HEK293 (cell line): ENCODE results near the gene NKAP.
A peak's percentile ranks its signal among the peaks of the same experiment; 100 is the strongest.

Experiments used
- CTCF ChIA-PET: fragments of 350-600 bp; formaldehyde crosslinking; extraction: SDS; loops from one replicate; lab custom pipeline; 2021; ENCODE audit warnings: antibody characterized with exemption; lab: Yijun Ruan, JAX
- POLR2A ChIA-PET: fragments of 300-600 bp; formaldehyde crosslinking; extraction: SDS; loops from one replicate; lab custom pipeline; 2020; ENCODE audit warnings: antibody characterized with exemption, inconsistent platforms; lab: Yijun Ruan, JAX
- H3K27ac ChIP-seq: fragments of 200-500 bp; sonication (Bioruptor generic); 2 replicates; pipeline ENCODE4 v1.5.1; 2014; ENCODE audit warnings: low read depth, low read length, control low read depth, inconsistent platforms; ENCODE audit errors: extremely low read depth
- H3K36me3 ChIP-seq, 2 experiments: fragments of 200-500 bp in 1 of 2; sonication (Bioruptor generic) in 1 of 2; 1 replicate in 1 of 2; 2 replicates in 1 of 2; pipeline ENCODE4 v1.5.1; 2014 to 2017; ENCODE audit warnings: inconsistent platforms in 2 of 2, low read length in 2 of 2; ENCODE audit not compliant: control insufficient read depth in 2 of 2, insufficient read depth in 1 of 2
- H3K4me1 ChIP-seq: fragments of 200-500 bp; sonication (Bioruptor generic); 2 replicates; pipeline ENCODE4 v1.5.1; 2014; ENCODE audit warnings: mild to moderate bottlenecking, low read length, inconsistent platforms; ENCODE audit not compliant: control insufficient read depth, insufficient read depth
- H3K4me3 ChIP-seq: 2 replicates; pipeline ENCODE4 v1.5.1; 2011; ENCODE audit warnings: low read depth, mild to moderate bottlenecking, control low read depth, low read length, moderate library complexity
- H3K9me3 ChIP-seq: fragments of 200-500 bp; sonication (Bioruptor generic); 2 replicates; pipeline ENCODE4 v1.5.1; 2014; ENCODE audit warnings: low read depth, low read length, inconsistent platforms; ENCODE audit not compliant: control insufficient read depth, insufficient read depth
- BCL11A ChIP-seq: fragments of 450-650 bp; formaldehyde crosslinking; IDR thresholded peaks from 2 replicates; pipeline ENCODE4 v1.5.1; 2016; ENCODE audit warnings: low read depth, missing biosample characterization, missing genetic modification characterization
- GFI1B ChIP-seq: fragments of 450-650 bp; formaldehyde crosslinking; IDR thresholded peaks from 2 replicates; pipeline ENCODE4 v1.5.1; 2016; ENCODE audit warnings: missing biosample characterization, missing genetic modification characterization
- GLIS2 ChIP-seq: fragments of 450-650 bp; formaldehyde crosslinking; IDR thresholded peaks from 2 replicates; pipeline ENCODE4 v1.5.1; 2016; ENCODE audit warnings: missing biosample characterization, missing genetic modification characterization
- OSR2 ChIP-seq: fragments of 450-650 bp; formaldehyde crosslinking; IDR thresholded peaks from 2 replicates; pipeline ENCODE4 v1.5.1; 2016; ENCODE audit warnings: missing biosample characterization, missing genetic modification characterization
- PRDM1 ChIP-seq: fragments of 450-650 bp; formaldehyde crosslinking; IDR thresholded peaks from 2 replicates; pipeline ENCODE4; 2016; ENCODE audit warnings: missing biosample characterization, missing genetic modification characterization
- SETDB1 ChIP-seq: IDR thresholded peaks from one replicate; pipeline ENCODE4 v1.6.1; 2017; ENCODE audit warnings: mild to moderate bottlenecking, low read length, moderate library complexity, mixed read lengths; ENCODE audit not compliant: insufficient read length
- YY2 ChIP-seq: fragments of 450-650 bp; formaldehyde crosslinking; IDR thresholded peaks from 2 replicates; pipeline ENCODE4 v1.5.1; 2016; ENCODE audit warnings: missing biosample characterization, missing genetic modification characterization
- ZBTB1 ChIP-seq: fragments of 450-650 bp; formaldehyde crosslinking; IDR thresholded peaks from 2 replicates; pipeline ENCODE4 v1.5.1; 2016; ENCODE audit warnings: missing biosample characterization, missing genetic modification characterization
- ZBTB7A ChIP-seq: fragments of 450-650 bp; formaldehyde crosslinking; IDR thresholded peaks from 2 replicates; pipeline ENCODE4 v1.5.1; 2016; ENCODE audit warnings: low read depth, missing biosample characterization, missing genetic modification characterization
- ZFP69B ChIP-seq: fragments of 450-650 bp; formaldehyde crosslinking; IDR thresholded peaks from 2 replicates; pipeline ENCODE4 v1.5.1; 2016; ENCODE audit warnings: missing biosample characterization, missing genetic modification characterization
- ZNF112 ChIP-seq: fragments of 450-650 bp; formaldehyde crosslinking; IDR thresholded peaks from 2 replicates; pipeline ENCODE4 v1.5.0; 2017; ENCODE audit warnings: missing biosample characterization, missing genetic modification characterization
- ZNF19 ChIP-seq: fragments of 450-650 bp; formaldehyde crosslinking; IDR thresholded peaks from 2 replicates; pipeline ENCODE4; 2016; ENCODE audit warnings: missing biosample characterization, missing genetic modification characterization, low read depth
- ZNF223 ChIP-seq: fragments of 450-650 bp; formaldehyde crosslinking; IDR thresholded peaks from 2 replicates; pipeline ENCODE4 v1.5.1; 2016; ENCODE audit warnings: missing biosample characterization, missing genetic modification characterization
- ZNF248 ChIP-seq: fragments of 450-650 bp; formaldehyde crosslinking; IDR thresholded peaks from 2 replicates; pipeline ENCODE4 v1.5.1; 2017; ENCODE audit warnings: missing biosample characterization, missing genetic modification characterization
- ZNF266 ChIP-seq: fragments of 450-650 bp; formaldehyde crosslinking; IDR thresholded peaks from 2 replicates; pipeline ENCODE4 v1.5.1; 2016; ENCODE audit warnings: missing biosample characterization, missing genetic modification characterization, low read depth
- ZNF274 ChIP-seq, 2 experiments: fragments of 200-500 bp in 1 of 2; fragments of 450-650 bp in 1 of 2; sonication (Bioruptor generic) in 1 of 2; formaldehyde crosslinking in 1 of 2; IDR thresholded peaks; 2 replicates each; pipeline versions ENCODE4 v1.5.1 to v1.6.1; 2014 to 2016; ENCODE audit warnings: borderline replicate concordance in 1 of 2, inconsistent platforms in 1 of 2, low read length in 1 of 2, missing biosample characterization in 1 of 2, missing genetic modification characterization in 1 of 2
- ZNF292 ChIP-seq: fragments of 450-650 bp; formaldehyde crosslinking; IDR thresholded peaks from 2 replicates; pipeline ENCODE4 v1.5.1; 2016; ENCODE audit warnings: low read depth, missing biosample characterization, missing genetic modification characterization, borderline replicate concordance
- ZNF302 ChIP-seq: fragments of 450-650 bp; formaldehyde crosslinking; IDR thresholded peaks from 2 replicates; pipeline ENCODE4 v1.5.1; 2016; ENCODE audit warnings: missing biosample characterization, missing genetic modification characterization, low read depth
- ZNF416 ChIP-seq: fragments of 450-650 bp; formaldehyde crosslinking; IDR thresholded peaks from 2 replicates; pipeline ENCODE4 v1.5.1; 2016; ENCODE audit warnings: missing biosample characterization, missing genetic modification characterization
- ZNF426 ChIP-seq: fragments of 450-650 bp; formaldehyde crosslinking; IDR thresholded peaks from 2 replicates; pipeline ENCODE4 v1.5.1; 2017; ENCODE audit warnings: missing biosample characterization, missing genetic modification characterization, mild to moderate bottlenecking, inconsistent platforms, moderate library complexity
- ZNF521 ChIP-seq: fragments of 450-650 bp; formaldehyde crosslinking; IDR thresholded peaks from 2 replicates; pipeline ENCODE4 v1.5.1; 2017; ENCODE audit warnings: missing biosample characterization, mild to moderate bottlenecking, missing genetic modification characterization
- ZNF555 ChIP-seq: fragments of 450-650 bp; formaldehyde crosslinking; conservative IDR thresholded peaks from 2 replicates; pipeline ENCODE4 v1.5.1; 2017; ENCODE audit warnings: missing biosample characterization, mild to moderate bottlenecking, missing genetic modification characterization, inconsistent platforms
- ZNF558 ChIP-seq: fragments of 450-650 bp; formaldehyde crosslinking; IDR thresholded peaks from 2 replicates; pipeline ENCODE4 v1.5.1; 2016; ENCODE audit warnings: missing biosample characterization, missing genetic modification characterization
- ZNF561 ChIP-seq: fragments of 450-650 bp; IDR thresholded peaks from 2 replicates; pipeline ENCODE4 v1.5.1; 2018; ENCODE audit warnings: missing biosample characterization, missing genetic modification characterization, borderline replicate concordance
- ZNF571 ChIP-seq: fragments of 450-650 bp; formaldehyde crosslinking; IDR thresholded peaks from 2 replicates; pipeline ENCODE4 v1.5.0; 2017; ENCODE audit warnings: missing biosample characterization, missing genetic modification characterization
- ZNF600 ChIP-seq: fragments of 450-650 bp; formaldehyde crosslinking; IDR thresholded peaks from 2 replicates; pipeline ENCODE4 v1.5.1; 2016; ENCODE audit warnings: missing biosample characterization, missing genetic modification characterization
- ZNF658 ChIP-seq: fragments of 450-650 bp; formaldehyde crosslinking; IDR thresholded peaks from 2 replicates; pipeline ENCODE4; 2016; ENCODE audit warnings: missing biosample characterization, missing genetic modification characterization
- ZNF670 ChIP-seq: fragments of 450-650 bp; formaldehyde crosslinking; IDR thresholded peaks from 2 replicates; pipeline ENCODE4 v1.5.1; 2016; ENCODE audit warnings: missing biosample characterization, missing genetic modification characterization, low read depth
- ZNF747 ChIP-seq: fragments of 450-650 bp; formaldehyde crosslinking; IDR thresholded peaks from 2 replicates; pipeline ENCODE4 v1.5.1; 2016; ENCODE audit warnings: missing biosample characterization, missing genetic modification characterization
- ZNF76 ChIP-seq: fragments of 450-650 bp; formaldehyde crosslinking; IDR thresholded peaks from 2 replicates; pipeline ENCODE4; 2016; ENCODE audit warnings: low read depth, missing biosample characterization, missing genetic modification characterization, borderline replicate concordance
- ZSCAN30 ChIP-seq: fragments of 450-650 bp; IDR thresholded peaks from 2 replicates; pipeline ENCODE4 v1.5.1; 2018; ENCODE audit warnings: missing biosample characterization, mild to moderate bottlenecking, missing genetic modification characterization, moderate library complexity
- TF ChIP-seq, protein P1 (sequence below): fragments of 450-650 bp; formaldehyde crosslinking; IDR thresholded peaks from 2 replicates; pipeline ENCODE4 v1.5.1; 2017; ENCODE audit warnings: missing biosample characterization, missing genetic modification characterization
- TF ChIP-seq, protein P2 (sequence below): fragments of 450-650 bp; formaldehyde crosslinking; optimal IDR thresholded peaks from 2 replicates; pipeline ENCODE3; 2016; ENCODE audit warnings: missing biosample characterization, mild to moderate bottlenecking, missing genetic modification characterization
- TF ChIP-seq, protein P3 (sequence below): fragments of 450-650 bp; formaldehyde crosslinking; IDR thresholded peaks from 2 replicates; pipeline ENCODE4 v1.5.1; 2017; ENCODE audit warnings: missing biosample characterization, missing genetic modification characterization
- TF ChIP-seq, protein P4 (sequence below): fragments of 450-650 bp; IDR thresholded peaks from 2 replicates; pipeline ENCODE4 v1.5.1; 2018; ENCODE audit warnings: missing biosample characterization, mild to moderate bottlenecking, missing genetic modification characterization

NKAP gene

DNA sequence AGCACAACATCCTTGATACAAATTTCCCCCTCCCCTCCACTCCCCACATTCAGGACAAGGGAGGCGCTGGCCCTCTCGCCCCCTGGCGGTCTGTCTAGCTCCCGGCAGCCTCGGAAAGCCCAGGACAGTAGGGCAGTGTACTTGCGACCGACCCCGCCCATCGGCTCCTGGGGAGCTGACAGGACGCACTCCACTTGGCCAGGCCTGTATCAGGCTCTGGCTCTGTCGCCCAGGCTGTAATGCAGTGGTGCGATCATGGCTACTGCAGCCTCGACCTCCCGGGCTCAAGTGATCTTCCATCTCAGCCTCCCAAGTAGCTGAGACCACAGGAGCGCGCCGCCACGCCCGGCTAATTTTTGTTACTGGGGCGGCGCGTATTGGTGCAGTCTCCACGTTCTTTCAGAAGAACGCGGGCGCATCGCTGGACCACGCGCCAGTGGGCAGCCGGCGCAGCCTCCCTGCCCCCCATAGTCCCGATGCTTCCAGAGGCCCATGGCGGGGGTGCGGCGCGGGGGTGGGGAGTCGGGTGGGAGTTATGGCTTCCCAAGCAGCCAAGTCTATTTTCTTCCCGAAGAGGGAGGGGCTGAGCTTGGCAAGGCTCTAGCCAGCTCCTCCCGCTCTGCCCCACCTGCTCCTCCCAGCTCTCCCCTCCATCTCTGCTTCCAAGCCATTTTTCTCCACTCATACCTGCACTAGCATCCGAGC lies 55.7 kb downstream of the NKAP start:
- Histone ChIP-seq H3K4me3 (peak overlapping the region; percentile 30), H3K36me3 (no peaks in the 10 kb centered on the region), H3K4me1 (no peaks in the 10 kb centered on the region), H3K9me3 (no peaks in the 10 kb centered on the region), H3K27ac (no peak overlapping the region; the same call in 1 of the 2 replicates)
- ChIA-PET POLR2A (interaction anchor here (0.6 to 1.7 kb wide), 7 partner anchors 10 to 96 kb away, joined by 3 to 15 read pairs (median 4); partner anchors contain the start of genes NDUFA1, RNF113A, RPL39 and UPF3B), CTCF (interaction anchor here (0.6 to 2.4 kb wide), 17 partner anchors 8 to 426 kb away, joined by 3 to 11 read pairs (median 4); partner anchors contain the start of genes AKAP14, RPL39 and SOWAHD)
- TF ChIP-seq ZNF561 (tag by site-specific recombination) (no peak), ZNF571 (tag by site-specific recombination) (no peak), ZNF292 (no peak), ZNF19 (tag by site-specific recombination) (no peak), ZFP69B (tag by site-specific recombination) (no peak), ZNF521 (tag by site-specific recombination) (no peak), ZBTB7A (tag by site-specific recombination) (no peak), ZNF274 (IDR thresholded peaks at IDR 0.05; ENCODE audit: low read length) (no peak), ZNF274 (tag by site-specific recombination; IDR thresholded peaks at IDR 0.05; ENCODE audit: borderline replicate concordance) (no peak), GFI1B (tag by site-specific recombination) (no peak), BCL11A (tag by site-specific recombination) (no peak), OSR2 (tag by site-specific recombination) (peak; percentile 76), ZNF112 (tag by site-specific recombination) (no peak), ZNF302 (no peak), ZSCAN30 (tag by site-specific recombination) (peak; percentile 51), ZBTB1 (tag by site-specific recombination) (no peak), ZNF266 (tag by site-specific recombination) (no peak), ZNF426 (tag by site-specific recombination) (no peak), ZNF670 (no peak), ZNF747 (no peak), YY2 (tag by site-specific recombination) (no peak), PRDM1 (no peak), ZNF658 (tag by site-specific recombination) (no peak), ZNF248 (no peak), ZNF416 (tag by site-specific recombination) (no peak), ZNF223 (tag by site-specific recombination) (no peak), ZNF555 (tag by site-specific recombination) (no peak), ZNF600 (tag by site-specific recombination) (peak; percentile 76; the same call in 1 of the 2 replicates), GLIS2 (peak; percentile 87), ZNF76 (tag by site-specific recombination) (peak; percentile 46; the same call in 1 of the 2 replicates), ZNF558 (no peak), SETDB1 (no peak)
- TF ChIP-seq, protein P1, sequence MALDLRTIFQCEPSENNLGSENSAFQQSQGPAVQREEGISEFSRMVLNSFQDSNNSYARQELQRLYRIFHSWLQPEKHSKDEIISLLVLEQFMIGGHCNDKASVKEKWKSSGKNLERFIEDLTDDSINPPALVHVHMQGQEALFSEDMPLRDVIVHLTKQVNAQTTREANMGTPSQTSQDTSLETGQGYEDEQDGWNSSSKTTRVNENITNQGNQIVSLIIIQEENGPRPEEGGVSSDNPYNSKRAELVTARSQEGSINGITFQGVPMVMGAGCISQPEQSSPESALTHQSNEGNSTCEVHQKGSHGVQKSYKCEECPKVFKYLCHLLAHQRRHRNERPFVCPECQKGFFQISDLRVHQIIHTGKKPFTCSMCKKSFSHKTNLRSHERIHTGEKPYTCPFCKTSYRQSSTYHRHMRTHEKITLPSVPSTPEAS (tag by site-specific recombination), result no peak
- TF ChIP-seq, protein P2, sequence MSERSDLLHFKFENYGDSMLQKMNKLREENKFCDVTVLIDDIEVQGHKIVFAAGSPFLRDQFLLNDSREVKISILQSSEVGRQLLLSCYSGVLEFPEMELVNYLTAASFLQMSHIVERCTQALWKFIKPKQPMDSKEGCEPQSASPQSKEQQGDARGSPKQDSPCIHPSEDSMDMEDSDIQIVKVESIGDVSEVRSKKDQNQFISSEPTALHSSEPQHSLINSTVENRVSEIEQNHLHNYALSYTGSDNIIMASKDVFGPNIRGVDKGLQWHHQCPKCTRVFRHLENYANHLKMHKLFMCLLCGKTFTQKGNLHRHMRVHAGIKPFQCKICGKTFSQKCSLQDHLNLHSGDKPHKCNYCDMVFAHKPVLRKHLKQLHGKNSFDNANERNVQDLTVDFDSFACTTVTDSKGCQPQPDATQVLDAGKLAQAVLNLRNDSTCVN (tag by site-specific recombination), result peak; percentile 68
- TF ChIP-seq, protein P3, sequence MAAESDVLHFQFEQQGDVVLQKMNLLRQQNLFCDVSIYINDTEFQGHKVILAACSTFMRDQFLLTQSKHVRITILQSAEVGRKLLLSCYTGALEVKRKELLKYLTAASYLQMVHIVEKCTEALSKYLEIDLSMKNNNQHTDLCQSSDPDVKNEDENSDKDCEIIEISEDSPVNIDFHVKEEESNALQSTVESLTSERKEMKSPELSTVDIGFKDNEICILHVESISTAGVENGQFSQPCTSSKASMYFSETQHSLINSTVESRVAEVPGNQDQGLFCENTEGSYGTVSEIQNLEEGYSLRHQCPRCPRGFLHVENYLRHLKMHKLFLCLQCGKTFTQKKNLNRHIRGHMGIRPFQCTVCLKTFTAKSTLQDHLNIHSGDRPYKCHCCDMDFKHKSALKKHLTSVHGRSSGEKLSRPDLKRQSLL (tag by site-specific recombination), result peak; percentile 63; the same call in 1 of the 2 replicates
- TF ChIP-seq, protein P4, sequence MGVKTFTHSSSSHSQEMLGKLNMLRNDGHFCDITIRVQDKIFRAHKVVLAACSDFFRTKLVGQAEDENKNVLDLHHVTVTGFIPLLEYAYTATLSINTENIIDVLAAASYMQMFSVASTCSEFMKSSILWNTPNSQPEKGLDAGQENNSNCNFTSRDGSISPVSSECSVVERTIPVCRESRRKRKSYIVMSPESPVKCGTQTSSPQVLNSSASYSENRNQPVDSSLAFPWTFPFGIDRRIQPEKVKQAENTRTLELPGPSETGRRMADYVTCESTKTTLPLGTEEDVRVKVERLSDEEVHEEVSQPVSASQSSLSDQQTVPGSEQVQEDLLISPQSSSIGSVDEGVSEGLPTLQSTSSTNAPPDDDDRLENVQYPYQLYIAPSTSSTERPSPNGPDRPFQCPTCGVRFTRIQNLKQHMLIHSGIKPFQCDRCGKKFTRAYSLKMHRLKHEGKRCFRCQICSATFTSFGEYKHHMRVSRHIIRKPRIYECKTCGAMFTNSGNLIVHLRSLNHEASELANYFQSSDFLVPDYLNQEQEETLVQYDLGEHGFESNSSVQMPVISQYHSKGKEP (tag by site-specific recombination), result no peak
